Thoracic aorta (tissue), 2 donors: Measurements from ENCODE around the gene BBOX1. TPM values are rescaled to one million over a fixed set of nuclear protein-coding genes. Genes with fewer than 3 reads are reported as not detected.

Experiments
- ATAC-seq: fragments of 150-250 bp; one replicate; pipeline ENCODE4 v1.8.0; 2017; ENCODE audit warnings: low read depth; ENCODE audit not compliant: insufficient number of reproducible peaks, low FRiP score
- DNase-seq: peaks from one replicate; pipeline ENCODE4 v3.0.0-alpha.2; 2020; ENCODE audit warnings: low spot score
- H3K27ac ChIP-seq, 2 donors: fragments of 200-600 bp; sonication (generic); 1 replicate in 1 of 2; 2 replicates in 1 of 2; pipeline ENCODE4 v1.5.1; 2016; ENCODE audit warnings: mild to moderate bottlenecking in 2 of 2, moderate library complexity in 2 of 2
- H3K27me3 ChIP-seq: fragments of 200-600 bp; sonication (generic); replicated peaks from 2 replicates; pipeline ENCODE4 v1.6.0; 2016; ENCODE audit warnings: mild to moderate bottlenecking; ENCODE audit not compliant: insufficient read depth
- H3K36me3 ChIP-seq: fragments of 200-600 bp; sonication (generic); one replicate; pipeline ENCODE4 v1.5.1; 2016
- H3K4me1 ChIP-seq, 2 donors: fragments of 200-600 bp; sonication (generic); 1 replicate in 1 of 2; 2 replicates in 1 of 2; pipeline versions ENCODE4 v1.5.1 to v1.6.0; 2016; ENCODE audit warnings: low read depth in 2 of 2, mild to moderate bottlenecking in 1 of 2; ENCODE audit not compliant: control insufficient read depth in 1 of 2
- H3K4me3 ChIP-seq: fragments of 200-600 bp; sonication (generic); 2 replicates; pipeline ENCODE4 v1.5.1; 2016; ENCODE audit warnings: mild to moderate bottlenecking
- H3K9me3 ChIP-seq: fragments of 200-600 bp; sonication (generic); 2 replicates; pipeline ENCODE4 v1.5.1; 2016
- total RNA-seq, 2 donors: library from RNA; depleted of rRNA; stranded (reverse); fragments of >200 nt; gene quantifications; one replicate each; pipeline versions ENCODE4 v1.1.0 to v1.2.3, GENCODE V29; 2016
- TF ChIP-seq, protein P1 (sequence below): fragments of 200-600 bp; sonication (generic); IDR thresholded peaks from one replicate; pipeline ENCODE4 v1.5.1; 2019; ENCODE audit warnings: antibody characterized with exemption

BBOX1 gene
- total RNA-seq, 2 donors from 2014 or later, result not detected

DNA sequence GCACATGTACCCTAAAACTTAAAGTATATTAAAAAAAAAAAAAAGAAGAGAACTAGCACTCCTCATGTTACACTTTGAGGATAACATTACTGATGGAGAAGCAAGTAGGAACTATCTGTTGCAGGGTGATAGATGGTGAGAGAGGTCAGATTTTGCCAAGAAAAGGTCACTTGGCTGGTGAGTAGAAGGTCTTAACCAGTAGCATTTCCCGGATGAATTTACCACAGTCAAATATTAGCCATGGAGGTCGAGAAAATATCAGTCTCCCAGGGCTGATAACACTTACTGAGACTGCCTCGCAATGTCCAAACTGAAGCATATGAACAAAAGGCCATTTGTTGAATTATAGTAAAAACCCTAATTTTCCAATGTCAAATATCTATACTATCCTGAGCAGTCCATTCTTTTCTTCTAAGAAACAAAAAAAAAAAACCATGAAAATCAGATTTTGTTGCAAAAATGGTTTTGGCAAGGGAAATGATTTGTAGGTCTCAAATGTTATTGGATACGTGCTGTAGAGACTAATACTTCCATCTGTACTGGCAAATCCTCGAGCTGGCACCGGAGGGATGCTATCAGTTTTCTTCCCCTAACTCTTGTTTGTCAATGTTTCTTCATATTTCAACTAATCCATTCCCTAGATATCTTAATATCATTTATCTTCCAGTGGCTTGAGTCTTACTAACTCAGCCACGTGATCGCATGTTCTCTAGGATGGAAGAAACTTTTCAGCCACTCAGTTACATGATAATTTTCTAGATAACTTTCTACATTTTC is 14.5 kb upstream of the BBOX1 start:
- H3K36me3 ChIP-seq, result no peaks in the 10 kb centered on the region
- no peak overlapping the region for H3K4me3 ChIP-seq
- no peaks in the 10 kb centered on the region for H3K27me3 ChIP-seq
- no peak overlapping the region for H3K27ac ChIP-seq
- ATAC-seq (no peak), DNase-seq (no peak)
- no peaks in the 10 kb centered on the region for H3K9me3 ChIP-seq
- H3K4me1 ChIP-seq, result peaks cover 16 to 32% of the 10 kb centered on the region in 2 donors
- TF ChIP-seq, protein P1, sequence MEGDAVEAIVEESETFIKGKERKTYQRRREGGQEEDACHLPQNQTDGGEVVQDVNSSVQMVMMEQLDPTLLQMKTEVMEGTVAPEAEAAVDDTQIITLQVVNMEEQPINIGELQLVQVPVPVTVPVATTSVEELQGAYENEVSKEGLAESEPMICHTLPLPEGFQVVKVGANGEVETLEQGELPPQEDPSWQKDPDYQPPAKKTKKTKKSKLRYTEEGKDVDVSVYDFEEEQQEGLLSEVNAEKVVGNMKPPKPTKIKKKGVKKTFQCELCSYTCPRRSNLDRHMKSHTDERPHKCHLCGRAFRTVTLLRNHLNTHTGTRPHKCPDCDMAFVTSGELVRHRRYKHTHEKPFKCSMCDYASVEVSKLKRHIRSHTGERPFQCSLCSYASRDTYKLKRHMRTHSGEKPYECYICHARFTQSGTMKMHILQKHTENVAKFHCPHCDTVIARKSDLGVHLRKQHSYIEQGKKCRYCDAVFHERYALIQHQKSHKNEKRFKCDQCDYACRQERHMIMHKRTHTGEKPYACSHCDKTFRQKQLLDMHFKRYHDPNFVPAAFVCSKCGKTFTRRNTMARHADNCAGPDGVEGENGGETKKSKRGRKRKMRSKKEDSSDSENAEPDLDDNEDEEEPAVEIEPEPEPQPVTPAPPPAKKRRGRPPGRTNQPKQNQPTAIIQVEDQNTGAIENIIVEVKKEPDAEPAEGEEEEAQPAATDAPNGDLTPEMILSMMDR, result no peak

DNA sequence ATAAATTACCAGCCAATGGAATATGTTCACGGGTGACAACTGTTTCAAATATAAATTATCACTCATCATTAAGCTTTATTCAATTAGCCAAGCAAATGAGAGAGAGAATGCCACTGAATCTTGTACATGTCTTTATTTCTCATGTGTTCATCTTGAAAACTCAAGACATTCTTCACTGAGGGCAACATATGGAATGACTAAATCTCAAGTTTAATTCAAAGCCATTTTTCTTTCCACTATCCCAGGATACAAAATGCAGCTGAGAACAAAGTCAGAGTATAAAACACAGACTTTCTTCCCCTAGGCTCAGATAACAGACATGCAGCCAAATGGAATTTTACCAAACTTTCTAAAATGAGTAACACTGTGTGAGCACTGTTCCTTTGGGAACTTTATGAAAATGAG is 12.1 kb upstream of the BBOX1 start:
- DNase-seq (no peak), ATAC-seq (no peak)
- Histone ChIP-seq H3K36me3 (no peaks in the 10 kb centered on the region), H3K27me3 (no peaks in the 10 kb centered on the region), H3K4me3 (peak overlapping the region; percentile 30), H3K9me3 (no peaks in the 10 kb centered on the region), H3K4me1 (peaks cover 16 to 32% of the 10 kb centered on the region in 2 donors), H3K27ac (peak overlapping the region; percentile 15 to 68)
- TF ChIP-seq, protein P1, result no peak

DNA sequence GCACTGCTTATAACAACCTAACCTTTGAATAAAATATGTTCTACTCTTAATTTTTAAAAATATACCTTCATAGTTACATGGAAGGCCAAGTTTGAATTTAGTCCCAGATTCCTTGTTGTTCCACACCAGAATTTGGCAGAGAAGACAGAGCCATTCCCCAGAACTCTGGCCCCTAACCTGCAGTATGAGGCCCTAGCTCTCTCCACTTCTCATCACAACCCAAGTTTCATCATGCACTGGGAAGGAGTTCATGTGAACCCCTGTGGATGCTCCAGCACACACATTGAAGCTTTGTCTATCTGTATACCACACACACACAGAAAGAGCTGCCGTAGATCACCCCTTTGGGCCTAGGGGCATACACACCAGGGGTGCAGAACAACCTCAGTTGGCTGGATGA is 10.6 kb upstream of the BBOX1 start:
- Histone ChIP-seq H3K36me3 (no peaks in the 10 kb centered on the region), H3K4me1 (peaks cover 16 to 28% of the 10 kb centered on the region in 2 donors), H3K27ac (peak overlapping the region in 1 of 2 donors; percentile 68), H3K9me3 (peaks cover under 1% of the 10 kb centered on the region), H3K4me3 (no peak overlapping the region), H3K27me3 (no peaks in the 10 kb centered on the region)
- DNase-seq (no peak), ATAC-seq (no peak)
- TF ChIP-seq, protein P1, result no peak

DNA sequence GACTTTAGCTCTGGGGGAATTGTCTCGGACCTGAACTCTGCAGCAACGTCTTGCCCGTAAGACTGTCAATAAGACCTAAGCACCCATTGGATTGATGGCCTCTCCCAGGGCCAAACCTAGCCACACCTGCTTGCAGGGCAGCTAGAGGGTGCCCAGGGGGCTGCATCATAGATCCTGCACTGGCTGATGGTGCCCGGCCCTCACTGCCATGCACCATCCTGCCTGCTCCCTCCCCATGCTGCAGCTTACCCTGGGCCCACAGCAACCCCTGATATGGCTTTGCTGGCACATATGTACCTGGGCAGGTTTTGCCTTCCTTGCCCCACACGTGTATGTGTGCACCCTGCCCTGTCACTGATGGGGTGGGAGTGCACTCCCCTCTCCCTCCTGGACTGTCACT is 8.9 kb upstream of the BBOX1 start:
- peaks cover 16 to 28% of the 10 kb centered on the region in 2 donors for H3K4me1 ChIP-seq

DNA sequence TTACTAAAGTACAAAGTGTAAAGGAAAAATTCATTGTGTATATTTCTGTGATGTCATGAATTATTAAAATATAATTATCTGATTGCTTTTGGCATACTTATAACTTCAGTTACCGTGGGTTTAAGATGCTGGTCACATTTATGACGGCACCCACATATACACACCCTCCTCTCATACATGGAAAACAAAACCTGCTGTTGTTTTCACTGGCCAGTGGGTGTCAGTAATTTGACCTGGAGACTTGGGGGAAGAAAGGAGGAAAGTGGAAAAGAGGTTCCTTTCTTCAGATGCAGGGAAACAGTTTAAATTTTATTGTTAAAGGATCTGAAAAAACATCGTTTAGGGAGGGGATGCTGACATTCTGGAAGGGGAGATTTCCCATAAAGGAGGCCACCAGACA is 742 bp upstream of the BBOX1 start:
- Histone ChIP-seq H3K36me3 (no peaks in the 10 kb centered on the region), H3K27ac (peak overlapping the region in 1 of 2 donors; percentile 31), H3K9me3 (peaks cover 4% of the 10 kb centered on the region), H3K4me1 (peaks cover 0 to 15% of the 10 kb centered on the region in 2 donors), H3K27me3 (no peaks in the 10 kb centered on the region), H3K4me3 (no peak overlapping the region)
- TF ChIP-seq, protein P1, result no peak
- DNase-seq (no peak), ATAC-seq (no peak)

More for the DNA sequence above, 8.9 kb upstream of the BBOX1 start:
- no peaks in the 10 kb centered on the region for H3K36me3 ChIP-seq
- no peak for ATAC-seq
- no peak overlapping the region for H3K27ac ChIP-seq
- no peak overlapping the region for H3K4me3 ChIP-seq
- no peak for DNase-seq
- H3K27me3 ChIP-seq, result no peaks in the 10 kb centered on the region
- H3K9me3 ChIP-seq, result peaks cover 4% of the 10 kb centered on the region
- TF ChIP-seq, protein P1, result no peak
